H1 (cell line): ENCODE data around the gene GLB1L2. TPM values are rescaled to one million over a fixed set of nuclear protein-coding genes. Genes with fewer than 3 reads are reported as not detected.

Source experiments
- CTCF ChIA-PET: fragments of 300-600 bp; sonication (Branson Sonifier 250); formaldehyde crosslinking; loops from one replicate; lab custom pipeline; 2021; ENCODE audit not compliant: partially characterized antibody; lab: Charles Lee
- POLR2A ChIA-PET: fragments of 300-600 bp; sonication (Branson Sonifier 250); formaldehyde crosslinking; loops from one replicate; lab custom pipeline; 2021; ENCODE audit warnings: inconsistent platforms; ENCODE audit not compliant: partially characterized antibody; lab: Charles Lee
- DNase-seq, 2 experiments: peaks; one replicate each; pipeline versions ENCODE4 v3.0.0 to v3.0.0-alpha.2; 2010 to 2022; ENCODE audit warnings: low spot score in 2 of 2, low read depth in 1 of 2, mixed read lengths in 1 of 2
- FAIRE-seq: peaks from 2 replicates; lab custom pipeline; 2011; peaks lifted over from hg19 to GRCh38; lab: Jason Lieb, UNC
- H2AFZ ChIP-seq: 2 replicates; pipeline ENCODE4 v1.8.1; 2012; ENCODE audit warnings: low read length, inconsistent platforms
- H2AK5ac ChIP-seq: 2 replicates; pipeline ENCODE4 v1.6.1; 2013; ENCODE audit warnings: low read depth, low read length
- H2BK120ac ChIP-seq: replicated peaks from 2 replicates; pipeline ENCODE3; 2013; ENCODE audit warnings: low read depth, low read length, inconsistent platforms
- H2BK12ac ChIP-seq: 2 replicates; pipeline ENCODE4 v1.6.1; 2013; ENCODE audit warnings: low read depth, low read length
- H2BK15ac ChIP-seq: 2 replicates; pipeline ENCODE4 v1.6.1; 2013; ENCODE audit warnings: low read length
- H2BK20ac ChIP-seq: 2 replicates; pipeline ENCODE4 v1.6.1; 2013; ENCODE audit warnings: low read length
- H2BK5ac ChIP-seq: 2 replicates; pipeline ENCODE4 v1.6.1; 2013; ENCODE audit warnings: low read depth, low read length
- H3K14ac ChIP-seq: 2 replicates; pipeline ENCODE4 v1.6.1; 2013; ENCODE audit warnings: inconsistent platforms; ENCODE audit not compliant: insufficient read length
- H3K18ac ChIP-seq: 2 replicates; pipeline ENCODE4 v1.6.1; 2013; ENCODE audit warnings: low read length; ENCODE audit errors: extremely low read depth
- H3K23ac ChIP-seq: 2 replicates; pipeline ENCODE4 v1.6.1; 2013; ENCODE audit warnings: inconsistent platforms; ENCODE audit not compliant: insufficient read length
- H3K23me2 ChIP-seq: 2 replicates; pipeline ENCODE4 v1.6.1; 2013; ENCODE audit warnings: low read depth, low read length
- H3K27ac ChIP-seq: 2 replicates; pipeline ENCODE4 v1.6.1; 2011; ENCODE audit warnings: low read depth, low read length, inconsistent platforms
- H3K27me3 ChIP-seq, 4 experiments: replicated peaks in 1 of 4; 1 replicate in 1 of 4; 2 replicates in 3 of 4; pipeline versions ENCODE4 v1.6.1 to v1.8.1; 2011 to 2013; ENCODE audit warnings: low read length in 3 of 4, mild to moderate bottlenecking in 3 of 4, inconsistent platforms in 2 of 4, mixed read lengths in 2 of 4, moderate library complexity in 1 of 4; ENCODE audit not compliant: control insufficient read depth in 3 of 4, insufficient read depth in 3 of 4; ENCODE audit errors: extremely low read depth in 1 of 4
- H3K36me3 ChIP-seq, 4 experiments: 2 replicates each; pipeline versions ENCODE4 v1.6.1 to v1.8.1; 2011 to 2013; ENCODE audit warnings: mild to moderate bottlenecking in 4 of 4, low read length in 3 of 4, moderate library complexity in 2 of 4, control low read depth in 1 of 4, inconsistent platforms in 1 of 4; ENCODE audit not compliant: insufficient read depth in 4 of 4, control insufficient read depth in 2 of 4
- H3K4ac ChIP-seq: replicated peaks from 2 replicates; pipeline ENCODE3; 2013; ENCODE audit warnings: low read length, low read depth, mixed read lengths, inconsistent platforms; ENCODE audit not compliant: insufficient read length
- H3K4me1 ChIP-seq, 4 experiments: replicated peaks in 1 of 4; 1 replicate in 1 of 4; 2 replicates in 3 of 4; pipeline versions ENCODE4 v1.6.1 to v1.8.1; 2011 to 2013; ENCODE audit warnings: low read length in 3 of 4, inconsistent platforms in 2 of 4, mixed read lengths in 1 of 4; ENCODE audit not compliant: insufficient read depth in 4 of 4, control insufficient read depth in 3 of 4
- H3K4me2 ChIP-seq, 2 experiments: 2 replicates each; pipeline versions ENCODE4 v1.6.1 to v1.8.1; 2011 to 2013; ENCODE audit warnings: low read depth in 2 of 2, low read length in 2 of 2, control low read depth in 1 of 2, inconsistent platforms in 1 of 2, mild to moderate bottlenecking in 1 of 2; ENCODE audit not compliant: insufficient read depth in 1 of 2
- H3K4me3 ChIP-seq, 4 experiments: fragments of 200-600, 300-600 bp in 1 of 4; sonication (generic), shearing (Covaris generic), sonication (Bioruptor Twin) in 1 of 4; 2 replicates each; pipeline versions ENCODE4 v1.5.1 to v1.8.1; 2011 to 2016; ENCODE audit warnings: low read length in 4 of 4, low read depth in 3 of 4, control low read depth in 2 of 4, inconsistent platforms in 2 of 4, mild to moderate bottlenecking in 2 of 4, mixed read lengths in 1 of 4, moderate library complexity in 1 of 4; ENCODE audit not compliant: insufficient read depth in 2 of 4; ENCODE audit errors: extremely low read depth in 1 of 4
- H3K56ac ChIP-seq: replicated peaks from 2 replicates; pipeline ENCODE3; 2013; ENCODE audit warnings: low read depth, mild to moderate bottlenecking, mixed read lengths, low read length, inconsistent platforms; ENCODE audit not compliant: insufficient read length
- H3K79me1 ChIP-seq: 2 replicates; pipeline ENCODE4 v1.6.1; 2013; ENCODE audit warnings: low read depth, low read length, control low read depth
- H3K79me2 ChIP-seq, 2 experiments: 2 replicates each; pipeline versions ENCODE4 v1.6.1 to v1.8.1; 2012 to 2013; ENCODE audit warnings: low read length in 2 of 2, mild to moderate bottlenecking in 2 of 2, inconsistent platforms in 1 of 2; ENCODE audit not compliant: insufficient read depth in 2 of 2, control insufficient read depth in 1 of 2
- H3K9ac ChIP-seq, 4 experiments: replicated peaks in 1 of 4; 1 replicate in 1 of 4; 2 replicates in 3 of 4; pipeline versions ENCODE4 v1.6.1 to v1.8.1; 2011 to 2013; ENCODE audit warnings: low read depth in 3 of 4, low read length in 3 of 4, control low read depth in 2 of 4, mild to moderate bottlenecking in 2 of 4, moderate library complexity in 2 of 4, inconsistent platforms in 1 of 4; ENCODE audit errors: extremely low read depth in 1 of 4
- H3K9me3 ChIP-seq, 2 experiments: 2 replicates each; pipeline versions ENCODE4 v1.6.1 to v1.8.1; 2012 to 2013; ENCODE audit warnings: mild to moderate bottlenecking in 2 of 2, moderate library complexity in 2 of 2, control low read depth in 1 of 2, inconsistent platforms in 1 of 2, low read depth in 1 of 2, low read length in 1 of 2, mixed read lengths in 1 of 2; ENCODE audit not compliant: insufficient read depth in 2 of 2
- H4K20me1 ChIP-seq, 2 experiments: replicated peaks in 1 of 2; 2 replicates each; pipeline versions ENCODE3 to v1.8.1; 2011 to 2013; ENCODE audit warnings: inconsistent platforms in 2 of 2, low read length in 2 of 2, mild to moderate bottlenecking in 1 of 2; ENCODE audit not compliant: insufficient read depth in 2 of 2, control insufficient read depth in 1 of 2
- H4K5ac ChIP-seq: 2 replicates; pipeline ENCODE4 v1.6.1; 2013; ENCODE audit warnings: low read length, low read depth, mixed read lengths, inconsistent platforms; ENCODE audit not compliant: insufficient read length
- H4K8ac ChIP-seq: 2 replicates; pipeline ENCODE4 v1.8.0; 2013; ENCODE audit warnings: mild to moderate bottlenecking, moderate library complexity, low read length, inconsistent platforms; ENCODE audit not compliant: insufficient read depth; ENCODE audit errors: extremely low read depth
- H4K91ac ChIP-seq: replicated peaks from 2 replicates; pipeline ENCODE3; 2013; ENCODE audit warnings: low read length, mixed read lengths, inconsistent platforms; ENCODE audit not compliant: insufficient read length
- TEAD4 ChIP-seq: IDR thresholded peaks from 2 replicates; pipeline ENCODE4 v1.6.1; 2012; ENCODE audit warnings: low read depth, low read length, inconsistent platforms, mixed read lengths
- WGBS, 2 experiments: shearing (Covaris generic) in 1 of 2; methylation state at CpG; one replicate each; pipeline versions ENCODE4 v1.1.6 to v1.1.7; 2013 to 2015; ENCODE audit warnings: low lambda C conversion rate in 2 of 2, mixed read lengths in 2 of 2, inconsistent platforms in 1 of 2, low coverage in 1 of 2, missing lambda C conversion rate in 1 of 2; ENCODE audit not compliant: insufficient replicate concordance in 2 of 2, insufficient coverage in 1 of 2, insufficient read length in 1 of 2; ENCODE audit errors: extremely low coverage in 1 of 2, missing lambda C conversion rate in 1 of 2; 5-methylcytosine and 5-hydroxymethylcytosine counted together
- polyA plus RNA-seq, 7 experiments: library from polyadenylated mRNA; depleted of rRNA in 3 of 7; stranded (reverse) in 5 of 7; unstranded in 2 of 7; fragments of >200 nt in 5 of 7; fragments of 200-250 nt in 2 of 7; gene quantifications; 1 replicate in 5 of 7; 2 replicates in 1 of 7; 4 replicates in 1 of 7; pipeline versions ENCODE4 v1.2.1 to v1.2.3, GENCODE V29; 2011 to 2013; ENCODE audit warnings: missing spikeins in 2 of 7, mixed read lengths in 2 of 7
- total RNA-seq: library from RNA; stranded (reverse); fragmentation: NEBNext Ultra II Directional; extraction: Animal tissue kit (Norgen Biotek cat#: 25700); gene quantifications from 2 replicates; pipeline ENCODE4 v1.2.1, GENCODE V29; 2021

The GLB1L2 gene
- total and polyA plus RNA-seq, 2 of the 8 experiments (the other 6 are each of a cell fraction or from before 2014, with no cell fraction given) = 4.4 to 7.9 TPM

GRCh38 chr11:134361661-134362060 lies 29.9 kb downstream of the GLB1L2 start:
- Histone ChIP-seq H2AK5ac (no peak overlapping the region), H3K18ac (no peak overlapping the region), H2BK15ac (no peak overlapping the region), H3K14ac (no peak overlapping the region), H3K27ac (no peak overlapping the region), H3K4me2 (no peak overlapping the region), H3K4ac (no peak overlapping the region), H3K4me3 (no peak overlapping the region), H3K23me2 (no peaks in the 10 kb centered on the region), H3K9me3 (no peaks in the 10 kb centered on the region; a peak in 1 of 4 replicates), H4K5ac (no peak overlapping the region), H3K56ac (no peak overlapping the region), H3K36me3 (no peaks in the 10 kb centered on the region), H2BK120ac (no peak overlapping the region), H4K8ac (no peak overlapping the region), H3K23ac (no peak overlapping the region), H3K9ac (no peak overlapping the region), H2BK12ac (no peak overlapping the region), H2BK20ac (no peak overlapping the region), H3K79me1 (no peaks in the 10 kb centered on the region), H4K91ac (no peak overlapping the region), H2AFZ (no peak overlapping the region), H4K20me1 (no peaks in the 10 kb centered on the region), H3K27me3 (peaks cover 0 to 15% (median 5%) of the 10 kb centered on the region in 4 experiments; a peak in 6 of 7 replicates), H3K79me2 (no peaks in the 10 kb centered on the region), H3K4me1 (no peaks in the 10 kb centered on the region; a peak in 1 of 7 replicates), H2BK5ac (no peak overlapping the region)
- ChIA-PET CTCF (interaction anchor here (0.9 to 1.1 kb wide), 3 partner anchors 11 to 204 kb away, joined by 3 read pairs; no protein-coding TSS in a partner anchor), POLR2A (interaction anchor here (0.6 kb wide), 1 partner anchor 573 kb away, joined by 3 read pairs; no protein-coding TSS in a partner anchor)
- FAIRE-seq (no peak), DNase-seq (no peak)
- 89% methylated on average over 21 of the region's 26 CpGs; no CpG with 5 or more reads in 1 of the 2 experiments for WGBS, 2 experiments
- TF ChIP-seq TEAD4 = no peak
